H1 (cell line): ENCODE measurements around the gene OR56B4. TPM values are rescaled to one million over a fixed set of nuclear protein-coding genes. Genes with fewer than 3 reads are reported as not detected.

Source experiments
- CEBPB ChIP-seq: IDR thresholded peaks from 2 replicates; pipeline ENCODE4 v1.6.1; 2012; ENCODE audit warnings: low read depth, low read length
- GTF2F1 ChIP-seq: IDR thresholded peaks from 2 replicates; pipeline ENCODE4 v1.6.1; 2012; ENCODE audit warnings: low read depth, low read length, improper control_type of control experiment, borderline replicate concordance
- HDAC2 ChIP-seq, 2 experiments: fragments of 300-600 bp in 1 of 2; sonication (generic) in 1 of 2; IDR thresholded peaks; 2 replicates each; pipeline ENCODE4 v1.6.1; 2011 to 2012; ENCODE audit warnings: low read depth in 2 of 2, low read length in 2 of 2, mild to moderate bottlenecking in 2 of 2, moderate library complexity in 2 of 2, borderline replicate concordance in 1 of 2, inconsistent platforms in 1 of 2
- MAFK ChIP-seq: IDR thresholded peaks from 2 replicates; pipeline ENCODE4 v1.6.1; 2012; ENCODE audit warnings: low read depth, mild to moderate bottlenecking, improper control_type of control experiment, low read length
- SP4 ChIP-seq: IDR thresholded peaks from 2 replicates; pipeline ENCODE4 v1.6.1; 2012; ENCODE audit warnings: low read length, inconsistent platforms
- TBP ChIP-seq: IDR thresholded peaks from 2 replicates; pipeline ENCODE4 v1.6.1; 2011; ENCODE audit warnings: low read depth, low read length, improper control_type of control experiment
- USF2 ChIP-seq: IDR thresholded peaks from 2 replicates; pipeline ENCODE4 v1.6.1; 2011; ENCODE audit warnings: low read length, improper control_type of control experiment
- polyA plus RNA-seq, 7 experiments: library from polyadenylated mRNA; depleted of rRNA in 3 of 7; stranded (reverse) in 5 of 7; unstranded in 2 of 7; fragments of >200 nt in 5 of 7; fragments of 200-250 nt in 2 of 7; gene quantifications; 1 replicate in 5 of 7; 2 replicates in 1 of 7; 4 replicates in 1 of 7; pipeline versions ENCODE4 v1.2.1 to v1.2.3, GENCODE V29; 2011 to 2013; ENCODE audit warnings: missing spikeins in 2 of 7, mixed read lengths in 2 of 7
- total RNA-seq: library from RNA; stranded (reverse); fragmentation: NEBNext Ultra II Directional; extraction: Animal tissue kit (Norgen Biotek cat#: 25700); gene quantifications from 2 replicates; pipeline ENCODE4 v1.2.1, GENCODE V29; 2021

Gene OR56B4
- total and polyA plus RNA-seq, 2 of the 8 experiments (the other 6 are each of a cell fraction or from before 2014, with no cell fraction given) = not detected

- TF ChIP-seq HDAC2 (IDR thresholded peaks at IDR 0.05; ENCODE audit: borderline replicate concordance in 1 of 2, low read depth in 2 of 2, low read length in 2 of 2) = no peak
- TF ChIP-seq MAFK = no peak
- no peak for TF ChIP-seq CEBPB
- TF ChIP-seq TBP = no peak
- TF ChIP-seq USF2 = no peak
- TF ChIP-seq SP4 = no peak
- TF ChIP-seq GTF2F1 = no peak
Measured at GRCh38 chr11:6129011-6129410, 21.5 kb downstream of the OR56B4 start (continued).
